GM13977 (cell line): ENCODE results near the gene PRKCA.
"Not testable (repeated sequence)": the region's sequence is repeated elsewhere in the genome, so short reads cannot be mapped to it uniquely, and the experiment has no call there.

Experiments
- DNase-seq: peaks from one replicate; pipeline ENCODE4 v3.0.0; 2012; ENCODE audit warnings: low spot score
- in situ Hi-C: fragments of 300-500 bp; cut with MboI; formaldehyde crosslinking; loops from one replicate; pipeline ENCODE4 v1.12.0; 2022; ENCODE audit warnings: low sequenced_read_pairs, low pct_unique_long_range_greater_than_20kb, mixed read lengths, inconsistent platforms; ENCODE audit not compliant: unreplicated experiment
- TF ChIP-seq, protein P1 (sequence below): IDR thresholded peaks from 2 replicates; pipeline ENCODE4 v1.5.1; 2012; ENCODE audit warnings: mild to moderate bottlenecking, control low read depth; ENCODE audit not compliant: insufficient read depth; ENCODE audit errors: extremely low read depth, missing control alignments

PRKCA gene

DNA sequence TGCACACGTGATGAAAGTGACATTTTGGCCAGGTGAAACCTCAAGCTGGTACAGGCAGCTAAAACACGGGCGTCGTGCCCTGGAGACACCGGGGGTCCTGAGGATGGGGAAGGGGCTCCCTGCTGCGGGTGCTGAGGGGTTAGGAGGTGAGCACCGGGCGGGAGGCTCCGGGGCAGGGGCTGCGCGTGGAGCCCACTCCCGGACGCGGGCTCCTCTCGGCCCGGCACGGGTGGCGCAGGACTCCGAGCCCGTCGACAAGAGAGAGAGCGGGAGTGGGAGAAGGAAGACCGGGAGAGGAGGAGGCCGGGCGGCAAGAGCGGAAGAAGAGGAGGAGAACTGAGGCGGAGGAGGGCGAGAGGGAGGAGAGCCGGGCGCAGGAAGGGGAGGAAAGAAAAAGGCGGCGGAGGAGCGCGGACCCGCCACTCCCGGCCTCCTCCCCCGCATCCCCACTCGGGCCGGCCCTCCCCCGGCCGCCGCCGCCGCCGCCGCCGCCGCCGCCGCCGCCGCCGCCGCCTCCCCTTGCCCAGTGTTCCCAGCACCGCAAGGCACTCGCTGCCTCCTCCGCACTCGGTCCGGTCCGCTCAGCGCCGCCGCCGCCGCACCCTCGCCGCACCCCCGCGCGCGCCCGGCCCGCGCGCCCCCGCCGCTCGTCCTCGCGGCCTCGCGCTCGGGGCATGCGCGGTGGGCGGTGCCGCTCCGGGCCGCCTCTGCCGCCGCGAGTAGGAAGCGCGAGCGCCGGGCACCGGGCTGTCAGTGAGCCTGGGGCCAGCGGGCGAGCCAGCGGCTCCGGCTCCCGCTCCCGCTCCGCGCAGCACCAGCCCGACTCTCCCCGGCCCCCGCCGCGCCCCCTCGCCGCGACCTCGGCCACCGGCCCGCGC is at the start of gene PRKCA:
Gene PRKCA (plus strand): TSS at position 750 of the 878 bp plus-strand sequence.
- DNase-seq, result peak; percentile 65
- in situ Hi-C loops, result no loop called here
- TF ChIP-seq, protein P1, sequence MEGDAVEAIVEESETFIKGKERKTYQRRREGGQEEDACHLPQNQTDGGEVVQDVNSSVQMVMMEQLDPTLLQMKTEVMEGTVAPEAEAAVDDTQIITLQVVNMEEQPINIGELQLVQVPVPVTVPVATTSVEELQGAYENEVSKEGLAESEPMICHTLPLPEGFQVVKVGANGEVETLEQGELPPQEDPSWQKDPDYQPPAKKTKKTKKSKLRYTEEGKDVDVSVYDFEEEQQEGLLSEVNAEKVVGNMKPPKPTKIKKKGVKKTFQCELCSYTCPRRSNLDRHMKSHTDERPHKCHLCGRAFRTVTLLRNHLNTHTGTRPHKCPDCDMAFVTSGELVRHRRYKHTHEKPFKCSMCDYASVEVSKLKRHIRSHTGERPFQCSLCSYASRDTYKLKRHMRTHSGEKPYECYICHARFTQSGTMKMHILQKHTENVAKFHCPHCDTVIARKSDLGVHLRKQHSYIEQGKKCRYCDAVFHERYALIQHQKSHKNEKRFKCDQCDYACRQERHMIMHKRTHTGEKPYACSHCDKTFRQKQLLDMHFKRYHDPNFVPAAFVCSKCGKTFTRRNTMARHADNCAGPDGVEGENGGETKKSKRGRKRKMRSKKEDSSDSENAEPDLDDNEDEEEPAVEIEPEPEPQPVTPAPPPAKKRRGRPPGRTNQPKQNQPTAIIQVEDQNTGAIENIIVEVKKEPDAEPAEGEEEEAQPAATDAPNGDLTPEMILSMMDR, result no peak

DNA sequence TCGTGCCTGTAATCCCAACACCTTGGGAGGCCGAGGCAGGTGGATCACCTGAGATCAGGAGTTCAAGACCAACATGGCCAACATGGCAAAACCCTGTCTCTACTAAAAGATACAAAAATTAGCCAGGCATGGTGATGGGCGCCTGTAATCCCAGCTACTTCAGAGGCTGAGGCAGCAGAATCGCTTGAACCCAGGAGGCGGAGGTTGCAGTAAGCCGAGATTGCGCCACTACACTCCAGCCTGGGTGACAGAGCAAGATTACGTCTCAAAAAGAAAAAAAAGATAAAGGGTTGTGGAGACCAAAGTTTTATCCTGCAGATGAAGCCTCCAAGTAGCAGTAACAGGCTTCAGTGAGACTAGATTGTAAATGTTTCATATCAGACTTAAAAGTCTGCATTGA is 49.0 kb upstream of the PRKCA start:
- in situ Hi-C loops, result loop anchor here (25.0 kb wide), 1 partner anchor 309 kb away; no protein-coding TSS in a partner anchor

DNA sequence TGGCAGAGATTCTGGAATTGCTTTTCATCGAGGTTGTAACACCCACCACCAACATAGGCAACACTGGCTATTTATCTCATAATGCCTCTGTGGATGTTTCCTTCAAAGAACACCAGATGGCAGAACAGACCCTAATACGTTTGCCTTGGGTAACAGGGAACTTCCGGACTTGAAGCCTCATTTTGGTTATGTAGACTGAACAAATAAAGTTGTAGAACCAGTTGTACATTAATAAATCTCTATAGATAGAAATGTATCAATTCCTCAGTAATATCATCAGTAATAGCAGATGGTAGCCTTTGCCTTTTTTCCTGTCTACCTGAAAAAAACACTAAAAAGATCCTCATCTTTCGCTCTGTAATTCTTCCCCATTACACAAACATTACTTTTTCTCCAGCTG is 47.3 kb upstream of the PRKCA start:
- peak; percentile 31 for DNase-seq
- in situ Hi-C loops, result loop anchor here (25.0 kb wide), 1 partner anchor 307 kb away; no protein-coding TSS in a partner anchor
- TF ChIP-seq, protein P1, result peak; percentile 33

More for the DNA sequence above, 49.0 kb upstream of the PRKCA start:
- not testable (repeated sequence) for DNase-seq

DNA sequence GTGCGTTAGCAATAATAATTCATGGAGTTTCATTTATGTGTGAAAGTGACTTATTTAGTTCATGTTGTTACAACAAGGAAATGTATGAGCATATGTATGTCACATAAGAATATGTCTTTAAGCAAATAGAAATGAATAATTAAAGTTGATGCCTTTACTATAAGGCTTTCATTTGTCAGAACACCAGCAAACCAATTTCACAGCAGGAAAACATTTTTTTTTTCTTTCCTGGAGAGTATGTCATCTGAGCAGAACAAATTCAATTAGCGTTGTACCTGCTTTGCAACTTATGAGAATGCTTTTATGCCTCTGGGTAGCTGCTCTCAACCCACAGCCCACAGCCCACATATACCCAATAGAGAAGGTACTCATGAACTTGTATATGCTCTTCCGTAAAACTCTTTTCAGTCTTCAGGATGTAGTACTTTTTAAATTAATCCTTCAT is 46.9 kb upstream of the PRKCA start:
- DNase-seq, result no peak
- in situ Hi-C loops, result loop anchor here (25.0 kb wide), 1 partner anchor 307 kb away; no protein-coding TSS in a partner anchor
- TF ChIP-seq, protein P1, result no peak

DNA sequence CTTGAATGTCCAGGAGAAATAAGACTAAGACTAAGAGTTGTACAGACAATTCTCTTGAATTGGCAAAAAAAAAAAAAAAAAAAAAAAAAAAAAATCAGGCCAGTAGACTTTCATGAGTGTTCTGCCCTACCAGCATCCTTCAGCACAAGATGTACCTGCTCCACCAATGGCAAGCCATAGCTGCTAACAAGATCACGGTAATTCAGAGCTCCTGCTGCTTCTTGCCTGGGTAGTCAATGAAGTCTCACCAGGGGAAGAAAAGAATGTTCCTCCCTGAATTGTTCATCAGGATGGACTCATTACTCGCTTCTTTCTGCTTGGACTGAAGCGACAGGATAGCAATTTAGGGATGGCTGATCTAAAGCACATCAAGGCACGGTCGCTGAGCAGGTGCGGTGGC is 42.1 kb upstream of the PRKCA start:
- in situ Hi-C loops, result loop anchor here (25.0 kb wide), 1 partner anchor 302 kb away; no protein-coding TSS in a partner anchor
- TF ChIP-seq, protein P1, result no peak
- DNase-seq, result no peak

DNA sequence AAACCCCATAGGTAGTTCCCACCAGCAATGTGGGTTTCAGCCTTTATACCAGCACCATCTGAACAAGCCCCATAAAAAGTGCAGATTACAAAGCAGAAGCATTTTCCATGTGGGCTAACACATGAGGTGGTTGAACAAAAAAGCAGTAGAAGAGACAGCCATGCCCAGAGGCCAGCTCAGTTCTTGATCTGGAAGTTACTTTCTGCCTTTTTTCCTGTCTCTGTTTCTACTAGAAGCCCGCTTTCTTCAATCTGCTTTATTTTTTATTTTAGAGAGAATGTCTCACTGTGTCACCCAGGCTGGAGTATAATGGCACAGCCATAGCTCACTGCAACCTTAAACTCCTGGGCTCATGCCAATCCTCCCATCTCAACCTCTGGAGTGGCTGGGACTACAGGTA is 41.7 kb upstream of the PRKCA start:
- in situ Hi-C loops, result loop anchor here (25.0 kb wide), 1 partner anchor 302 kb away; no protein-coding TSS in a partner anchor
- TF ChIP-seq, protein P1, result no peak
- DNase-seq, result no peak

DNA sequence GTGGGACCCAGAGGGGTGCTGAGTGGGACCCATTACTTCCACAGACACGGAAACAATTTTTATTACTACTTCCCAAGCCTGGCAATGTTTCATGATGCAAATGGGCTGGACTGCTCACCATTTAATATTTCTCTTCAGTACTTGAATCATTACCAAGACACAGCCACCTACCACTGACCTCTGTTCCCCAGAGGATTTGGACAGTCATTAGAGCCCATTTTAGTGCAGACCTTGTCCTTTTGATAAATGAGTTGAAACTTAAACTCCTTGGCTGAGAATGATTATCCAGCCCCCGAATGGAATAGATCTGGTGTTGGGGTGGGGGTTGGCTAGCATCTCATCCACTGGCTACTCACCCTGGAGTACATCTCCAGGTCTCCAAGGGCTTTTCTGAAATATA is 39.6 kb upstream of the PRKCA start:
- DNase-seq, result no peak
- in situ Hi-C loops, result loop anchor here (25.0 kb wide), 1 partner anchor 300 kb away; no protein-coding TSS in a partner anchor
- TF ChIP-seq, protein P1, result no peak
